ENCODE data around the gene CHI3L1.

CHI3L1 gene

GRCh38 chr1:203167913-203168200 is 18.6 kb downstream of the CHI3L1 start:
- DNase-seq, result no peak

- DNase-seq, result no peak
Measured at GRCh38 chr1:203167026-203167912, 19.2 kb downstream of the CHI3L1 start.

GRCh38 chr1:203166192-203166940 is 20.1 kb downstream of the CHI3L1 start:
- DNase-seq, result no peak

- no peak for DNase-seq
Measured at GRCh38 chr1:203165800-203166161, 20.7 kb downstream of the CHI3L1 start.

- DNase-seq, result no peak
Measured at GRCh38 chr1:203165101-203165799, 21.3 kb downstream of the CHI3L1 start.

GRCh38 chr1:203163891-203164635 is 22.4 kb downstream of the CHI3L1 start:
- no peak for DNase-seq

DNA sequence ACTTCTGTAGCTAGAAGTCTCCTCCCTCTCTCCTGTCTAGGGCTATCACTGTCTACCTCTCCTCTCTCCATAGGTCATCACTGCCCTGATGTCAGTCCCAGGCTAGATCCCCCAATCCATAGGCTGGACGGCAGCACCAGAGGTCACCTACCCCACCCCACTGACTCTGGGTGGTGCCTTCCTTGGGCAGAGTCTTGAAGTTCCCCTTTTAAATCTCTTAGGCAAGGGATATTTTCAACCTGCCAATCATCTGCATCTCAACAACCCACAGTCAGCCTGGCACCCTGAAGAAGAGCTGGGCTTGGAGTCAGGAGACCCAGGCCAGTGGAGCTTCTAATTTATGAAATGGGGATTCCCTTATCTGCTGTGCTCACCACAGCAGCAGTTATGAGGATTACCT is 24.1 kb downstream of the CHI3L1 start:
- DNase-seq, result no peak

DNA sequence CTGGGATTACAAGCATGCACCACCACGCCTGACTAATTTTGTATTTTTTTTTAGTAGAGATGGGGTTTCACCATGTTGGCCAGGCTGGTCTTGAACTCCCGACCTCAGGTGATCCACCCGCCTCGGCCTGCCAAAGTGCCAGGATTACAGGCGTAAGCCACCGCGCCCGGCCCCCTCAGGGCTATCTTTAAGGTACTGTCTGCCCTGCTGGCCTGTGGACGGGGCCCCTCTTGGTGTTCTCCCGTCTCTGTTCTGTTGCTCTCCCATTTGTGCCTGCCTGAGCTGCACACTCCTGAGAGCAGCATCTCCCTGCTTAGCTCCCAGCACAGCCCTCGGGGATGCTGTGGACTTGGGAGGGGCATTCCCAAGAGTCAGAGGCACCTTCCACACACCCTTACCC is 24.8 kb downstream of the CHI3L1 start:
- no peak for DNase-seq

DNA sequence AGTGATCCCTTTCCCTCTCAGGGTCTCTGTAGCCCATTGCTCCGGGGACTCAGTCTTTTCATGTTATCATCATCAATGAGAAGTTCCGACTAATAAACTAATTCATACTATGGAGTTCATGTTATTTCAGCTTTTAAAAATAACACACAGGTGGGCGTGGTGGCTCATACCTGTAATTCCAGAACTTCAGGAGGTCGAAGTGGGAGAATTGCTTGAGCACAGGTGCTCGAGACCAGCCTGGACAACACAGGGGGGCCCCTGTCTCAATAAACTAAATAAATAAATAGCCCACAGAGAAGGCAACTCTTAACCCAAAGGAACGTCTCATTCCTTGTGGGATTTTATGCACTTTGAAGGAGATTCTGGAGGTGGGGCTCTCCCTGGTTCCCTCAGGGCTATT is 25.3 kb downstream of the CHI3L1 start:
- no peak for DNase-seq

GRCh38 chr1:203159844-203160243 is 26.7 kb downstream of the CHI3L1 start:
- no peak for DNase-seq

GRCh38 chr1:203158960-203159665 is 27.4 kb downstream of the CHI3L1 start:
- DNase-seq, result no peak

DNA sequence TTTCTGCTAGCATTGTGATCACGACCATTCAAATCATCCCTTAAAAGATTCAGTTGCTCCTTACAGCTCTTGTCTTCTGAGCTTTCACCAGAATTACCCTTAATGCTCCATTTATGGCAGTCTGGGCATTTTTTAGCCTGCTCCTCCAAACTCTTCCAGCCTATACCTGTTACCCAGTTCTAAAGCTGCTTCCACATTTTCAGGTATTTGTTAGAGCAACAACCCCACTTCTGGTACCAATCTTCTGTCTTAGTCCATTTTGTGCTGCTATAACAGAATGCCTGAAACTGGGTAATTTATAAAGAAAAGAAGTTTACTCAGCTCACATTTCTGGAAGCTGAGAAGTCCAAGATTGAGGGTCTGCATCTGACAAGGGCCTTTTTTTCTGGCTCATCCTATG is 28.1 kb downstream of the CHI3L1 start:
- no peak for DNase-seq

DNA sequence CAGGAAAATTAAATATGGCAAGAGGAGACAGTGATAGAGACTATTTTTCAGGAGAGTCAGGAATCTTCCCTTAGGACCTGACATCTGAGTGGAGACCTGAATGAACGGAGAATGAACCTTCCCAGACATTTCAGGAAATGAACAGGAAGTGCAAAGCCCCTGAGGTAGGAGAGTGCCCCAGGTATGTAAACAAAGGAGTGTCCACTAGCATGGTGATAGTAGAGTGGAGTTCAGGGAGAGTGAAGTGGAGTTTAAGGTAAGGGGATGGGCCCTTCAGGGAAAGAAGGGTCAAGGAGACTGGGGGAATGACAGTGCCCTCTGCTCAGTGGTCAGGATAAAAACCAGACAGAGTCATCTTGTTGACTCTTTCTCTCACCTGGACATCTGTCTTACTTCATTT is 30.2 kb downstream of the CHI3L1 start:
- no peak for DNase-seq

DNA sequence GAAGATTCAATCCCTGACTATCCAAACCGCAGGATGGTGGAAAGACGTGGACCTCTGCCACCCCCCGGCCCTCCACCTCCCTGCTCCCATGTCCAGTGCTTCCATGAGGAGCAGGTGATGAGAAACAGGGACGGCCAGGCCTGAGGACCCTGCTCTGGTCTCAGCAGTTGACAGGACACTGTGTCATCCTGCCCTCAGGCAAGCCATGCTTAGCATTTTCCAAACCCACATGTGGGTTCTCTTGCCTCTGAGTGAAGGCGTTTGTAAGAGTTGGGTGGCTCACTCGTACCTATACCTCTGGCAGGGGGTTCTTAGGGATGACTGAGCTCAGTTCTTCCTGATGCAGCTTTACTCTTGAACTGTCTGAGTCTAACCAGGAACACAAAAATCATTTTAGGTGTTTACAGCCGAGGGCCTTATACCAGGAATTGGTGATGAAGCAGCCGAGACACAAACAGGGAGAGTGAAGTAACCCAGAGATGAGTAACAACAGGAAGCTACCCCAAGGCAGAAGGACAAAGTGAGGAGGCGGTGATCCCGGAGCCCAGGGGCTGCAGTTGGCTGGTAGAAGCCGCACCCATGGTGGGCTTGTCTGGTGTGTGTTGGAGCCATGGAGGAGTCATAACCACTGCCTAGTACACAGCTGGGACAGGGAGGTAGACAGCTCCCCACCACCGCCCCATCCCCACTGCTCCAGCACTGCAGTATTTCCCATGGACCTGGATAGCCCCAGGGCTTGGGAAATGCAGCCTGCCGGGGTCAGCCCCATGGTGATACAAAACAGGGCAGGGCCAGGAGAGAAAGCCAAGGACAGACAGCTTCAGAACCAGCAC is 32.3 kb downstream of the CHI3L1 start:
- no peak for DNase-seq

GRCh38 chr1:203153051-203153988 is 33.2 kb downstream of the CHI3L1 start:
- DNase-seq, result no peak

DNA sequence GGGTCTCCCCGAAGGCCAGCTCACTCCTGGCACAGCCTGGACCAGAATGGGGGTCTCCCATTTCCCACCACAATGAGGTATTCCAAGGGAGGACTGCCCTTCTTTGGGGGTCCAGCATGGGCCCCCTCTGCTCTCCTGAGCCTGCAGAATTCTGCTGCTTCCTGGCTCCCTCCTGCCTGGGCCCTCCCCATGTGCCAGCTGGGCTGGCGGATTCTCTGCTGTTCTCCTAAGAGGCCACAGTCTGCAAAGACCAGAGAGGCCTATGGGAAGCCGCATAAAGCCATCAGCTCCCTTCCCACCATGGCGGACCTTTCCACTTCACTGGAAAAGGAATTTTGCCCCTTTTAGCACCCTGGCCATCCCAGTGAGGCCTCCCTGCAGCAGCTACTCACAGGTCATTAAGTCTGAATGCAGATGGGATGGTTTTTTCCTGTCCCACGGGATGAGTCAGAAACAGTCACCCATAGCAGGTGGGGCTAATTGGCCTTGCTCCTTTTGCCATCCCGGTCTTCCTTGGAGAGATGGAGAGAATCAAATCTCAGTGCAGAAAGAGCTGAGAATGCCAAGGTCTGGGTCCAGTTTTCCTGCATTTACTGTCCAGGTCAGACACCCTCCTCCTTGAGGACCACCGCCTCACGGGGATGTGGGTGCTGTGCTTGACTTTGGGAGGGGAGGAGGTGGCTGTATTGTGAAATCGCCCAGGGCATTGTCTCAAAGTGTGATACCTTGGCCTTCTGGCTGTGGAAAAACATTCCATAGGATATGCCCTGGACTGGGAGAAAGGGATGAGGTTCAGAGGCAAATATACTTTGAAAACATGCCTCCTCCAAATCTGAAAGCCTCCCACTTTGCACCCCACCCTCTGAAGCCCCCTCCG is 34.1 kb downstream of the CHI3L1 start:
- DNase-seq, result no peak

DNA sequence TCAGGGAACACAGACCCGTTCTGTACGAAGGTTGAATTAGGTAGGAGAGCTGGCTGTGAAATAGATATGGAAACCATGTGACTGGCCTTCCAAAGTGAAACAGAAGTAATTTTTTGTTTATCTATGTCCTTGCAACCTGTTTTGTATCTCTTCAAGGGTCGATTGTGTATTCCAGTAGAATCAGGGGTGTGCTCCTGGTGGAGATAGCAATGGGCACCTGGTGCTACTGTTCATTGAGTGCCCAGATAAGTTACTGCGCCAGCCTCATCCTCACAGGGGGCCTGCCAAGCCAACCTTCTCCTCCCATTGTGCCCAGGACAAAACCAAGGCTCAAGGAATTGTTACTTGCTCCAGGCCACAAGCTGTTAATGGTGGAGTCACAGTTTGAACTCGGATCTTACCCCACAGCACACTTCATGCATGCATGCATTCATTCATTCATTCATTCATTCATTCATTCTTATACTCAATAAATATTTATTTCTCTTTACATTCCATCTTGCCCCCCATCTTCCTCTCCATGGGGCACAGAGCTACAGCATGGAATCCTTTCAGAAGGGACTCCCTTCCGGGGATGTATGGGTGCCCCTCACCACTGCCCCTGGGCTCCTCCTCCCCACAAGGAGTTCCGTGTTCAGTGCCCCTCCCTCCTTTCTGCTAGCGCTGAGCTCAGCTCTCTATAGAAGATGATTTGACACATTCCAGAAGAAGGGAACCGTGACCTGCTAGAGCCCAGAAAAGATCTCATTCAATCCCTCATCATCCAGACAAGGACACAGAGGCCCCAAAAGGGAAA is 34.9 kb downstream of the CHI3L1 start:
- DNase-seq, result no peak

GRCh38 chr1:203150511-203151297 is 35.8 kb downstream of the CHI3L1 start:
- DNase-seq, result no peak

All from amniotic stem cell (primary cell).